GM18858 (cell line): Measurements from ENCODE around the gene PEDS1.
"Not testable (repeated sequence)": the region's sequence is repeated elsewhere in the genome, so short reads cannot be mapped to it uniquely, and the experiment has no call there.

Source experiments
- ATAC-seq: cut with Tn5 transposase; IDR thresholded peaks from one replicate; pipeline ENCODE4 v1.9.1; 2021; ENCODE audit not compliant: unreplicated experiment

PEDS1 gene

GRCh38 chr20:50163570-50164317, 10.2 kb upstream of the PEDS1 start:
- no peak for ATAC-seq

DNA sequence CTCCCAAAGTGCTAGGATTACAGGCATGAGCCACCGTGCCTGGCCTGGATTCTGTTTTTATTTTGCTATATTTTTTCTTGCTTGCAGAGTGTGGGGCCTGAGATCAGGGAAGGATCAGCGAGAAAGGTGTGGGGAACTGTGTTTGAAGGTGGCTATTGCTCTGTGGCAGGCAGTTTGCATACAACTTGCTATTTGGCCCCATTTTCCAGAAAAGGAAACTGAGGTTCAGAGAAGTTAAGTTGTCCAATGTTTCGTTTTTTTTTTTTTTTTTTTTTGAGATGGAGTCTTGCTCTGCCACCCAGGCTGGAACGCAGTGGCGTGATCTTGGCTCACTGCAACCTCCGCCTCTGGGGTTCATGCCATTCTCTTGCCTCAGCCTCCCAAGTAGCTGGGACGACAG, 8.0 kb upstream of the PEDS1 start:
- ATAC-seq: not testable (repeated sequence)

DNA sequence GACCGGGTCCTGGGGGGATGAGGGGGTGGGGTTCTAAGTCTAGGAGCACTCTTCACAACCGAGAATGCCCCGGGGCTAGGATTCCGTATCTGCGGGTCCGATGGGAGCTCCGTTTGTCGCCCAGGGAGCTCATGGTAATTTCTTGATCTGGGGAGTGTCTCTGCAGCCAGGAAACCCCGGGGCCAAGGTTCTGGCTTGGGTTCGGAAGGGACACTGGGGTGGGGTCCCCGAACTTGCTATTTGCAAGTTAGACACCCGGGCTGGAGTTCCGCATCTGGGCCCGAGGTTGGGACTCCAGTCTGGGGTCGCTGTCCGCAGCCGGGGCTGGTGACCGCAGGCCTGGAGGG, 397 bp downstream of the PEDS1 start:
- ATAC-seq: no peak

DNA sequence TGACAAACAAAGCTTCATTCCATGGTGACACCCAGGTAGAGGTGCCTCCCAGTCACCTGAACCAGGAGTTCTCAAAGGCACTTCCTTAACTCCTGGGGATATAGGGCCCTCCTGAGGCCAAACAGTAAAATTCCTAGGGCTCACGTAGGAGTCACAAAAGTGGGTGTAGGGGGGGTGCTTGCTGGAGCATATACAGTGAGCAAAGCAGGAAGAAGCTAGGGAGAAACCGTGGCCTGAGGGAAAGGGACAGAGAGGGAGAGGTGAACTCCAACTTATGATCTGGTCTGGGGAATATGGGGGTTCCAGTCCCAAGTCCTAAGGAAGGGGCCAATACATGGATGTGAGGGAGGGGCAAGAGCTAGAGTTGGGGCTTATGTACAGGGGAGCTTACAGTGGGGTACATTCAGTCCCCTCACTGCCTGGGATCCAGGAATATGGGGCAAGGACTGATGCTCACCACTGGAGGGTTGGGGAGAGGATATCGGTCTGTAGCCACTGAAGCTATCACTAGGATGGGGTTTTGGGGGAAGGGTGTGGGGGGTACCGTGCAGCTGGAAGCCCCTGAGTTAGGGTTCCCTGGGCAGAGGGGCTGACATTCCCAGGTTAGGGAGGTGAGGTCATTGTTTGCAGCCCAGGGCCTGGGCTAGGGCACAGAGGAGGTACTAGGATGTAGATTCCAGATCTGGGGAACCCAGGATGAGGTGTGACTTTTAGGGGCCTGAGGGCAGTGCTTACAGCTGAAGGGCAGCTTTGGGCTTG, 950 bp downstream of the PEDS1 start:
- no peak for ATAC-seq

DNA sequence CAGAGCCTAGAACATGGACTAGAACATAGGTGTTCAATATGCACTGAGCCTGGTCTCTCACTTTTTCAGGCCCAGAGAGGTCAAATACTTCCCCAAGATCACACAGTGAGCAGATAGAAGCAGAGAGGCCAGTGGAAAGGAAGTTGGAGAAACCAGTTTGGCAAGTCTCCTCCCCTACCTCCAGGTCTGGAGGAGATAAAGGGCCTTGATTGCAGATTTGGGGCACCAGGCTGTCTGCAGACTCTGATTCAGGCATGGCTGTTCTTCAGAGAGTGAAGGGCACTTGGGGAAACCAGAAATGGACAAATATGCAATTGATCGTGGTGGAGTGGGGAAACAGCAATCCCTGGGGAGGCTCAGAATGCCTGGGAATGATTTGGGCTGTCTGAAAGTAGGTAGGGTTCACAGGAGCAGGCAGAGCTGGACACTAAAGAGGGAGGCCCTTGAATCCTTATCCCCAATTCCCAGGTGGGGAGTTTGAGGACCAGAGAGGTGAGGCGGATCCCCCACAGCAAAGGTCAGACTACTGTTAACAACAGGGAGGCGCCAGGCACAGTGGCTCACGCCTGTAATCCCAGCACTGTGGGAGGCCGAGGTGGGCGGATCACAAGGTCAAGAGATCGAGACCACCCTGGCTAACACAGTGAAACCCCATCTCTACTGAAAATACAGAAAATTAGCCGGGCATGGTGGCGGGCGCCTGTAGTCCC, 2.3 kb downstream of the PEDS1 start:
- ATAC-seq: no peak

DNA sequence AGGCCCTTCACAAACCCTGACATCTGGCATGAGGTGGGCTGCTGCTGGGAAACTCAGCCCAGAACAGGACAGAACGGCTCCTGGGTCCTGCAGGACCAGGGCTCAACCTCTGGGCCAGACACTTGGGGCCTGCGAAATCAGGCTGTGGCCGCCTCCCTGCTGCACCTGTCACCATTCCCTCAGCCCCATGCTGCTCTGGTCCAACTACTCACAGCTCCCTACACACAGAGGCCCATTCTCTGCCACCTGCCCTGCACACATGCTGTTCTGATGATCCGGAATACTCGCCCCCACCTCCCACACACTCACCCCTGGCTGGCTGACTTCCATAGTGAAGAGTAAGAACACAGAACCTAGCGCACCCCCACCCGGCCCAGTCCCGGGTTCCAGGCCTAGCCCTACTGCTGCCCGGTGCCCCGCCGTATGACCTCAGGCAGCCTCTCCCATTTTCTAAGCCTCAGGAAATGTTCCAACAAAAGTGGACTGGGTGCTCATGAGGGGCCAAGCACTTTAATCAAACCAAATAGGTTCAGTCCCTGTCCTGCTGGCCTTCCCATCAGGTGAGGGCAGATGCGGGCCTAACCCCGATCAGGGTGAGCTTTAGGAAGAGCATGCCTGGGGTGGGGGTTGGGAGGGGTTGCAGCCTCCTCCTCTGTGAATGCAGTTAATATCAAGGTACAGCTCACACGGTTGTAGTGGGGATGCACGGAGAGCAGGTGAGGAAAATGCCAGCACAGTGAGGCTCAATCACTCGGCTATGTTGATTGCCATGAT, 3.9 kb downstream of the PEDS1 start:
- ATAC-seq: no peak

DNA sequence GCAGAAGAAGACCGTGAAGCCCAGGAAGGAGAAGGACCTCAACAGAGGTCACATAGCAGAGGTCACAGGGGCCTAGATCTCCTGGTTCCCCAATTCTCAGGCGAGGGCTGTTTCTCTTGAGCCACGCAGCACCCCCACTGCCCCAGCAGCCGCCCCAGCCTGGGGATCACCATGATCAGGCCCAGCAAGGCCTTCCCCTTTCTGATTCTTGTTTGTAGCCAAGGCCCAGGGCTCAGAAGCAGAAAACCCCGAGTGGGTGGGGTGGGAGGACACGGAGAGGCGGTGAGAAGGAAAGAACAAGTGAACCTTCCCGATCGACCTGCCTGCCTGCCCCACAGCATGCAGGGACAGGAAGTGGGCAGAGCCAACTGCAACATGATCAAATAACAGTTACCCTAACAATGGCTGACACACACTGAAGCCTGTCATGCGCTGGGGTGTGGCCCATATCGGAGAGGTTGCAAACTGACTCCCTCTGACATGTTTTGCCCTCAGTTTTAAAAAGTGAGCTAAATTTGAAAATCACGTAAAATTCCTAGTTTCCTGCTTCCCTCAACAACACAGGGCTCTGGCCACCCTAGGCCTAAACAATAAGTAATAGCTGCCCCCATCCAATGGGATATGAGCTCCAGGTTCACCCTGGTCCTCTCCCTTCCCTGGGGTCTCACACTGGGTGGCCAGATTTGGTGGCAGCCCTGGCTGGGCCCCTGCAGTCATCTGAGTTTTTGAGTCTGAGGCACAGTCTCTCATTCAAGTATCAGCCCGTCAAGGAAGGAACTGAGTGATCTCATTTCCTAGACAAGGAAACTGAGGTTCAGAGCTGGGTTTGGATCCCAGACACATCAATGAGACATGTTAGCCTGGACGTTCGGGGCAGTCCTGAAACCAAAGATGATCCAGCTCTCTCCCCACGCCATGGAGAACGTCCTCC, 6.5 kb downstream of the PEDS1 start:
- ATAC-seq: peak; percentile 73

GRCh38 chr20:50146214-50146613, 7.3 kb downstream of the PEDS1 start:
- ATAC-seq: no peak

DNA sequence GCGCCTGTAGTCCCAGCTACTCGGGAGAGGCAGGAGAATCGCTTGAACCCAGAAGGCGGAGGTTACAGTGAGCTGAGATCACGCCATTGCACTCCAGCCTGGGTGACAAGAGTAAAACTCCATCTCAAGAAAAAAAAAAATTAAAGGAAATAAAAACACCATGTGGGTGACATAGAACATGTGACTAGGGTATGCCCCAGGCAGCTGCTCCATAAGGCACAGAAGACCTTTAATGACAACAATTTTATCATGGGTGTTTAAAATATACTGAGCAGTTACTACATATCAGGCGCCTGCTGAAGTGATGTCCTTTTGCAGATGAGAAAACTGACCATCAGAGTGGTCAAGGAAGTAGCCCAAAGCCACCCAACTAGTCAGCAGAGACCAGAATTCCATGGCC, 8.0 kb downstream of the PEDS1 start:
- ATAC-seq: no peak

- no peak for ATAC-seq
These were observed 9.2 kb downstream of the PEDS1 start for GRCh38 chr20:50144362-50144761.

GRCh38 chr20:50142812-50143211, 10.7 kb downstream of the PEDS1 start:
- no peak for ATAC-seq

GRCh38 chr20:50141811-50142561, 11.5 kb downstream of the PEDS1 start:
- no peak for ATAC-seq

DNA sequence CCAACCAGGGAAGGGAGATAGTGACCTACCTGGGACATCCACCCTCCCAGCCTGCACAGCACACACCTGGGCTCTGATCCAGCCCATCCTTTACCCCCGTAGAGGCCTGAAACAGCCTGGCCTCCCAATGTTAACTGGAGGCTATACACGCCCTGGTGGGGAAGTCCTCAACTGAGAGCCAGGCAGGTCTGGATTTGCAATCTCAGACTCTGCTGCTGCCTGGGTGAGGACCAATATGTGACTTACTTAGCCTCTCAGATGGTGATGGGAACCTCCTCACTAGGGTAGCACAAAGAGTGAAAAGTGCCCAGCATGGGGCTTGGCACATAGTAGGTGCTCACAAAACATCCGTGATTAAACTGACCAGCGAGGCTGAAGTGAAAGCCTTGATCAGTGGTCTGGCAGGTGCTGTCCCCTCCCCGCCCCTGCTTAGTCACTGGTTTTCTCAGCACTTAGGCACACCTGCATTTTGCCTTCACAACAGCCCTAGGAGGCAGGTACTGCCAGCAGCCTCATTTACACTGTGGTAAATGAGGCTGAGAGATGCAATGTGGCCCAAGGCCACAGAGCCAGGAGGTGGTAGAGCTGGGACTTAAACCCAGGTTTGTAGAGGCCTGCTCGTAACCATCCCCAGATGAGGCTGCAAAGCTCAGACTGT, 12.4 kb downstream of the PEDS1 start:
- ATAC-seq: no peak

GRCh38 chr20:50140339-50140859, 13.1 kb downstream of the PEDS1 start:
- ATAC-seq: no peak

GRCh38 chr20:50138479-50139393, 14.8 kb downstream of the PEDS1 start:
- no peak for ATAC-seq

DNA sequence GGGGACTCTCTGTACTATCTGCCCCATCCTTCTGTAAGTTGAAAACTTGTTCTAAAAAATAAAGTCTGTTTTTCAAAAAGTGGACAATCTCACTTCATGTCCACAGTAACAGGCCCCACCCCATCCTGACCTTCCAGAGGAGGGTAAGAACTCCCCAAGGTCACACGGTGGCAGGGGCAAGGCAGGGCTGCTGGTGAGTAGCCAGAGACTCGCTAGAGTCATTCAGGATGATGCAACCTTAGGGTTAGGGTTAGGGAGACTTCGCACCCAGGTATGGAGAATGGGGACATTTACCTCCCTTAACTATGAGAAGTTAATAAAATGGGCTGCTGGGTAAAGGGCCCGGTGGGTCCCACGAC, 15.4 kb downstream of the PEDS1 start:
- ATAC-seq: no peak

GRCh38 chr20:50137702-50138101, 15.8 kb downstream of the PEDS1 start:
- ATAC-seq: not testable (repeated sequence)
